Esophagus muscularis mucosa (tissue), 3 donors: ENCODE measurements around the gene NEU1.

Experiments
- POLR2A ChIP-seq: fragments of 450-650 bp; IDR thresholded peaks from one replicate; pipeline ENCODE4 v1.6.1; 2017; ENCODE audit warnings: antibody characterized with exemption, moderate library complexity, mild to moderate bottlenecking, low read depth
- POLR2AphosphoS5 ChIP-seq, 2 donors: sonication (generic); formaldehyde crosslinking; IDR thresholded peaks; one replicate each; pipeline ENCODE4 v1.6.1; 2017; ENCODE audit warnings: antibody characterized with exemption in 2 of 2
- TF ChIP-seq, protein P1 (sequence below), 3 experiments: fragments of 200-600 bp in 2 of 3; fragments of 450-650 bp in 1 of 3; sonication (generic) in 2 of 3; IDR thresholded peaks; one replicate each; pipeline ENCODE4 v1.5.1; 2017 to 2019; ENCODE audit warnings: antibody characterized with exemption in 3 of 3, mild to moderate bottlenecking in 2 of 3, moderate library complexity in 1 of 3

DNA sequence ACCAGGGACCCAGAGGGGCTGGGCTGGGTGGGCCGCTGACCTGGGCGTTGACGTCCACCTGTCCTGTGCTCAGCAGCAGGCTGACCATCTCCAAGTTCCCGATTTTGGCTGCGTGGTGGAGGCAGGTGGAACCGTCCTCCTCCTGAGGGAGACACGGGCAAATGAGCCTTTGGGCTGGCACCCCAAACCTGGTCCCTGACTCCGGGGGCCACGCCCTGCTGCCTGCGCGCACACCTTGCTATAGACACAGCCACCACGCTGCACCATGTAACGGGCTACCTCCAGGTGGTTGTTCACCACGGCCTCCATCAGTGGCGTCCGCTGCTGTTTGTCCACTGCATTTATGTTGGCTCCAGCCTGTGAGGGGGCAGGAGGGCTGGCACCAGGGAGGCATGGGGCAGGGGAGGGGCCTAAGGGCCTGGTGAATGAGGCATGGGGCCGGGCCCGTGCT, 23.9 kb upstream of the NEU1 start:
- TF ChIP-seq, protein P1, sequence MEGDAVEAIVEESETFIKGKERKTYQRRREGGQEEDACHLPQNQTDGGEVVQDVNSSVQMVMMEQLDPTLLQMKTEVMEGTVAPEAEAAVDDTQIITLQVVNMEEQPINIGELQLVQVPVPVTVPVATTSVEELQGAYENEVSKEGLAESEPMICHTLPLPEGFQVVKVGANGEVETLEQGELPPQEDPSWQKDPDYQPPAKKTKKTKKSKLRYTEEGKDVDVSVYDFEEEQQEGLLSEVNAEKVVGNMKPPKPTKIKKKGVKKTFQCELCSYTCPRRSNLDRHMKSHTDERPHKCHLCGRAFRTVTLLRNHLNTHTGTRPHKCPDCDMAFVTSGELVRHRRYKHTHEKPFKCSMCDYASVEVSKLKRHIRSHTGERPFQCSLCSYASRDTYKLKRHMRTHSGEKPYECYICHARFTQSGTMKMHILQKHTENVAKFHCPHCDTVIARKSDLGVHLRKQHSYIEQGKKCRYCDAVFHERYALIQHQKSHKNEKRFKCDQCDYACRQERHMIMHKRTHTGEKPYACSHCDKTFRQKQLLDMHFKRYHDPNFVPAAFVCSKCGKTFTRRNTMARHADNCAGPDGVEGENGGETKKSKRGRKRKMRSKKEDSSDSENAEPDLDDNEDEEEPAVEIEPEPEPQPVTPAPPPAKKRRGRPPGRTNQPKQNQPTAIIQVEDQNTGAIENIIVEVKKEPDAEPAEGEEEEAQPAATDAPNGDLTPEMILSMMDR (IDR thresholded peaks at IDR 0.05): no peak
- TF ChIP-seq POLR2AphosphoS5 (IDR thresholded peaks at IDR 0.05): no peak
- no peak for TF ChIP-seq POLR2A
